ENCODE data around the gene MKNK1.

MKNK1 gene

DNA sequence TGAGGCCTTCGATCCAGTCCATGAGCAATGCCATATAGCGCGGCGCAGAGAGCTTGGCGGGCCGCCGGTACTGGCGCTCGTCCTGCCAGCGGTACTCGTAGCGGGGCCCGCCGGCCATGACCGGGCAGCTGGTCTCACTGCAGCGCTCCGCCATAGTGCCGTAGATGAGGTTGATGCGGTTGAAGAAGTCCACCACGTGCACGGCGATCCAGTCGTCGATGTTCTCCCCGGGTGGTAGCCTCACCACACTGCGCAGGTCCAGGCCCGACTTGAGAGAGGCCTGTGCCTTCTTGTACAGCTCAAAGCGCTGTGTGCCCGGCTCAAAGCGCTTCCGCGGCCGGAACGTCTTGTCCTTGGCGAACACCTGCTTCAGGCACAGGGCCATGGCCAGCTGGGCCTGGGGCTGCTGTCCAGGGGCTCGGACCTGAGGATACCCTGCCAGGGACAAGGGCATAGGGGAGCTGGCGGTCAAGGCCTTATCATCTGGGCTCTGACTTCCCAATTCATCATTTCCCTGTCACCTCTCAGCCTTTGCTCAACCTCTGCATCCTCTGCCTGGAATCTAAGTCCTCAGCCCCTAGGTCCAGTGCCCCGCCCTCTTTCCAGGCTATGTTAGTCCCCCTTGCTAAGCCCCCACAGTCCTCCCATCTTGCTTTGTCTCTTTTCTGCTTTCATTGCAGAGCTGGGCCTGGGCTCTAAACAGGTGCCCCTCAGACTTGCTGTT is 9.0 kb upstream of the MKNK1 start:
- DNase-seq, result no peak
- Histone ChIP-seq H3K36me3 (no peaks in the 10 kb centered on the region), H3K4me3 (ENCODE audit: low read depth, low read length) (no peak overlapping the region), H3K27me3 (no peaks in the 10 kb centered on the region), H3K9me3 (no peaks in the 10 kb centered on the region), H3K4me1 (no peaks in the 10 kb centered on the region)
- TF ChIP-seq, protein P1, sequence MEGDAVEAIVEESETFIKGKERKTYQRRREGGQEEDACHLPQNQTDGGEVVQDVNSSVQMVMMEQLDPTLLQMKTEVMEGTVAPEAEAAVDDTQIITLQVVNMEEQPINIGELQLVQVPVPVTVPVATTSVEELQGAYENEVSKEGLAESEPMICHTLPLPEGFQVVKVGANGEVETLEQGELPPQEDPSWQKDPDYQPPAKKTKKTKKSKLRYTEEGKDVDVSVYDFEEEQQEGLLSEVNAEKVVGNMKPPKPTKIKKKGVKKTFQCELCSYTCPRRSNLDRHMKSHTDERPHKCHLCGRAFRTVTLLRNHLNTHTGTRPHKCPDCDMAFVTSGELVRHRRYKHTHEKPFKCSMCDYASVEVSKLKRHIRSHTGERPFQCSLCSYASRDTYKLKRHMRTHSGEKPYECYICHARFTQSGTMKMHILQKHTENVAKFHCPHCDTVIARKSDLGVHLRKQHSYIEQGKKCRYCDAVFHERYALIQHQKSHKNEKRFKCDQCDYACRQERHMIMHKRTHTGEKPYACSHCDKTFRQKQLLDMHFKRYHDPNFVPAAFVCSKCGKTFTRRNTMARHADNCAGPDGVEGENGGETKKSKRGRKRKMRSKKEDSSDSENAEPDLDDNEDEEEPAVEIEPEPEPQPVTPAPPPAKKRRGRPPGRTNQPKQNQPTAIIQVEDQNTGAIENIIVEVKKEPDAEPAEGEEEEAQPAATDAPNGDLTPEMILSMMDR (IDR thresholded peaks at IDR 0.05; ENCODE audit: low read depth, low read length), result no peak

DNA sequence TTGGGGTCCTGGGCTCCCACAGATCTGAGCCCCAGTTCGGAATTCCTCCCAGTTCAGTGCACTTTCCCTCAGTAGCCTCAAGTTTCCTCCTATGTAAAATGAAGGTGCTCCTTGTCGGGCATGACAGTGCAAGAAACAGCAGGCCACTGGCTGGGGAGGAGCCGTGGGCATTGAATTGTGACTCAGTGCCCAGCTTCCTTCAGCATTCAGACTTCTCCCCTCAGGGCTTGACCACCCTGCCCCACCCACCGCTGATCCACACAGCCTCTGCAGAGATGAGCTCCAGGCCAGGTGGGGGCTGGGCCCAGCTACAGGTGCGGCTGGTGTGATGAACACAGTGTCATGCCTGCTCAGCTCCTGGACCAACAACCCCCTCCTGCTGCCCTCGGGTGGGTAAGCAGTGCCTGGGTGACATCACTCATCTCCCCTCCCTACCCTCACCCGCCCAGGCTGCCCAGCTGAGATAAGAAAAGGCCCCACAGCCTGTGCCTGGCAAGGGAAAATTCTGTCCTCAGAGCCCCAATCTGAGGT is 7.7 kb upstream of the MKNK1 start:
- Histone ChIP-seq H3K36me3 (no peaks in the 10 kb centered on the region), H3K27me3 (no peaks in the 10 kb centered on the region), H3K4me1 (no peaks in the 10 kb centered on the region), H3K4me3 (ENCODE audit: low read depth, low read length) (no peak overlapping the region), H3K9me3 (no peaks in the 10 kb centered on the region)
- TF ChIP-seq, protein P1 (IDR thresholded peaks at IDR 0.05; ENCODE audit: low read depth, low read length), result no peak
- no peak for DNase-seq

DNA sequence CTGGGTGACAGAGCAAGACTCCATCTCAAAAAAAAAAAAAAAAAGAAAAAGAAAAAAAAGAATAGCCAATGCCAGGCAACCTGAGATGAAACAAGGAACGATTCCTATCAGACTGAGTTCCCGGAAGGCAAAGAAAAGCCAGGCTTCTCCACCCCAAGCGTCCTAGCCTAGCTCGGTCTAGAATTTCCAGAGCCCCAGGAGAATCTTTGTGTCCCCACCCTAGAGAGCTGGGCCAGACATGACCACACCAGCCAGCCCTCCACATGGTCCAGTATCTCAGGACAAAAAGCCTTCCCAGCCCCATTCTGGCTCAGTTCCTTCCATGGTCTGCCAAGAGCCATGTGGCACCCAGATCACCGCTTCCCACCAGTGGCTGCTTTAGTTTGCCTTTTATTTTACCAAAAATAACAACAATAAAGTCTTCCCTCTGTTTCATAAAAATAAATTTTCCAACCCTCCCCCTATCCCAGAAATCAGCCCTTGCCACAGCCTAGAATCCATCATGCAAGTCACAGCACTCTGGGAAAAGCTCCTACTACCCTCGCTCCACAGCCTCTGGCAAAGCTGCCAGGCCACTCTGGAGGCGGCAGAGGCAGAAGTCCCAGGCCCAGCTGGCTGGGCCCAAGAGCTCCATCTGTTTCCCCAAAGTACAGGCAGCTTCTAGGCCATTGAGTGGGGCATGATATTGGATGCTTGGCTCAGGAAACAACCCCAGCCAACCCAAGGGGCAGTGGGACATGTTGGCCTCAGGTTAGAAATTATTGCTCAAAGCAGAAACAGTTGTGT is 3.5 kb upstream of the MKNK1 start:
- H3K4me1 ChIP-seq, result no peaks in the 10 kb centered on the region
- H3K36me3 ChIP-seq, result no peaks in the 10 kb centered on the region
- H3K27me3 ChIP-seq, result no peaks in the 10 kb centered on the region
- H3K4me3 ChIP-seq (ENCODE audit: low read depth, low read length), result no peak overlapping the region
- H3K9me3 ChIP-seq, result no peaks in the 10 kb centered on the region
- DNase-seq, result no peak
- TF ChIP-seq, protein P1 (IDR thresholded peaks at IDR 0.05; ENCODE audit: low read depth, low read length), result no peak

GRCh38 chr1:46606255-46606965 is 2.3 kb upstream of the MKNK1 start:
- DNase-seq, result no peak
- no peaks in the 10 kb centered on the region for H3K36me3 ChIP-seq
- H3K4me1 ChIP-seq, result no peaks in the 10 kb centered on the region
- TF ChIP-seq, protein P1 (IDR thresholded peaks at IDR 0.05; ENCODE audit: low read depth, low read length), result no peak
- H3K27me3 ChIP-seq, result no peaks in the 10 kb centered on the region
- H3K9me3 ChIP-seq, result no peaks in the 10 kb centered on the region
- no peak overlapping the region for H3K4me3 ChIP-seq (ENCODE audit: low read depth, low read length)

GRCh38 chr1:46605232-46605631 is 1.2 kb upstream of the MKNK1 start:
- Histone ChIP-seq H3K36me3 (no peaks in the 10 kb centered on the region), H3K27me3 (no peaks in the 10 kb centered on the region), H3K4me1 (no peaks in the 10 kb centered on the region), H3K4me3 (ENCODE audit: low read depth, low read length) (no peak overlapping the region), H3K9me3 (no peaks in the 10 kb centered on the region)
- TF ChIP-seq, protein P1 (IDR thresholded peaks at IDR 0.05; ENCODE audit: low read depth, low read length), result no peak
- no peak for DNase-seq

All from BE2C (cell line).